Loucy (cell line): ENCODE measurements around the gene FOXJ3.

ENCODE experiments used
- CTCF ChIP-seq: fragments of 200-600 bp; sonication (generic); conservative IDR thresholded peaks from 2 replicates; pipeline ENCODE4 v1.5.1; 2014; ENCODE audit warnings: mild to moderate bottlenecking, antibody characterized with exemption, low read length
- EZH2phosphoT487 ChIP-seq: fragments of 200-600 bp; IDR thresholded peaks from 2 replicates; pipeline ENCODE4 v1.6.1; 2018; ENCODE audit warnings: antibody characterized with exemption, mild to moderate bottlenecking, moderate library complexity, borderline replicate concordance

- TF ChIP-seq CTCF (no peak), EZH2phosphoT487 (no peak)
Observed at GRCh38 chr1:42379794-42380585, 45.0 kb upstream of the FOXJ3 start.
